GM21515 (cell line): Measurements from ENCODE around the gene ARID3C.

Experiments used
- ATAC-seq: cut with Tn5 transposase; IDR thresholded peaks from one replicate; pipeline ENCODE4 v1.9.1; 2021; ENCODE audit not compliant: unreplicated experiment

Gene ARID3C

GRCh38 chr9:34577400-34578240 is 51.2 kb downstream of the ARID3C start:
- no peak for ATAC-seq

- ATAC-seq, result no peak
These were observed 52.1 kb downstream of the ARID3C start for GRCh38 chr9:34576597-34577399.

- no peak for ATAC-seq
These were observed 52.8 kb downstream of the ARID3C start for GRCh38 chr9:34575862-34576596.

GRCh38 chr9:34575241-34575640 is 53.6 kb downstream of the ARID3C start:
- no peak for ATAC-seq

GRCh38 chr9:34574571-34574970 is 54.3 kb downstream of the ARID3C start:
- no peak for ATAC-seq

GRCh38 chr9:34573599-34574325 is 55.1 kb downstream of the ARID3C start:
- ATAC-seq, result no peak

GRCh38 chr9:34572628-34573027 is 56.2 kb downstream of the ARID3C start:
- no peak for ATAC-seq

- no peak for ATAC-seq
These were observed 56.8 kb downstream of the ARID3C start for GRCh38 chr9:34572092-34572491.

- no peak for ATAC-seq
These were observed 57.4 kb downstream of the ARID3C start for GRCh38 chr9:34571481-34571810.
